ENCODE measurements around the gene MPZL1. TPM values are rescaled to one million over a fixed set of nuclear protein-coding genes. Genes with fewer than 3 reads are reported as not detected.

MPZL1 gene
- total and polyA plus RNA-seq, 2 of the 8 experiments (the other 6 are each of a cell fraction or from before 2014, with no cell fraction given): 37.8 to 120 TPM

GRCh38 chr1:167772436-167772835 lies 50.7 kb downstream of the MPZL1 start:
- Histone ChIP-seq H3K14ac (ENCODE audit: insufficient read length) (no peak overlapping the region), H3K56ac (replicated peaks; ENCODE audit: insufficient read length, low read depth, low read length) (no peak overlapping the region), H3K79me1 (ENCODE audit: low read depth, low read length) (no peaks in the 10 kb centered on the region), H2BK12ac (ENCODE audit: low read depth, low read length) (no peak overlapping the region), H2BK20ac (ENCODE audit: low read length) (no peak overlapping the region), H2BK5ac (ENCODE audit: low read depth, low read length) (no peak overlapping the region), H2AFZ (ENCODE audit: low read length) (no peak overlapping the region), H2BK120ac (replicated peaks; ENCODE audit: low read depth, low read length) (no peak overlapping the region), H2AK5ac (ENCODE audit: low read depth, low read length) (no peak overlapping the region), H3K4me2 (ENCODE audit: insufficient read depth in 1 of 2, low read depth in 2 of 2, low read length in 2 of 2) (no peak overlapping the region), H3K4me3 (ENCODE audit: extremely low read depth in 1 of 4, insufficient read depth in 2 of 4, low read depth in 3 of 4, low read length in 4 of 4) (no peak overlapping the region), H4K20me1 (replicated peaks in 1 of 2; ENCODE audit: control insufficient read depth in 1 of 2, insufficient read depth in 2 of 2, low read length in 2 of 2) (peaks cover 3 to 11% of the 10 kb centered on the region in 2 experiments), H3K23me2 (ENCODE audit: low read depth, low read length) (no peaks in the 10 kb centered on the region), H3K18ac (ENCODE audit: extremely low read depth, low read length) (no peak overlapping the region), H3K9me3 (ENCODE audit: insufficient read depth in 2 of 2, low read depth in 1 of 2, low read length in 1 of 2) (no peaks in the 10 kb centered on the region), H4K91ac (replicated peaks; ENCODE audit: insufficient read length, low read length) (no peak overlapping the region), H3K27ac (ENCODE audit: low read depth, low read length) (no peak overlapping the region), H2BK15ac (ENCODE audit: low read length) (no peak overlapping the region), H4K8ac (ENCODE audit: extremely low read depth, insufficient read depth, low read length) (no peak overlapping the region), H3K27me3 (replicated peaks in 1 of 4; ENCODE audit: control insufficient read depth in 3 of 4, extremely low read depth in 1 of 4, insufficient read depth in 3 of 4, low read length in 3 of 4) (peaks cover 0 to 3% (median 2%) of the 10 kb centered on the region in 4 experiments; a peak in 6 of 7 replicates), H3K9ac (replicated peaks in 1 of 4; ENCODE audit: extremely low read depth in 1 of 4, low read depth in 3 of 4, low read length in 3 of 4) (no peak overlapping the region), H3K4me1 (replicated peaks in 1 of 4; ENCODE audit: control insufficient read depth in 3 of 4, insufficient read depth in 4 of 4, low read length in 3 of 4) (no peaks in the 10 kb centered on the region), H3K23ac (ENCODE audit: insufficient read length) (no peak overlapping the region), H3K79me2 (ENCODE audit: control insufficient read depth in 1 of 2, insufficient read depth in 2 of 2, low read length in 2 of 2) (no peaks in the 10 kb centered on the region), H3K4ac (replicated peaks; ENCODE audit: insufficient read length, low read depth, low read length) (no peak overlapping the region), H4K5ac (ENCODE audit: insufficient read length, low read depth, low read length) (no peak overlapping the region), H3K36me3 (ENCODE audit: control insufficient read depth in 2 of 4, insufficient read depth in 4 of 4, low read length in 3 of 4) (peaks cover 5 to 60% (median 32%) of the 10 kb centered on the region in 4 experiments; a peak in 7 of 8 replicates)
- WGBS, 2 experiments (ENCODE audit: extremely low coverage in 1 of 2, insufficient coverage in 1 of 2, insufficient read length in 1 of 2, insufficient replicate concordance in 2 of 2, low coverage in 1 of 2, low lambda C conversion rate in 2 of 2, missing lambda C conversion rate in 1 of 2): 94% methylated on average over 4 of the region's 4 CpGs; no CpG with 5 or more reads in 1 of the 2 experiments
- ChIA-PET CTCF (ENCODE audit: partially characterized antibody) (no interaction called here), POLR2A (ENCODE audit: partially characterized antibody) (no interaction called here)
- FAIRE-seq: no peak
- DNase-seq (ENCODE audit: low read depth in 1 of 2, low spot score in 2 of 2): no peak
- TF ChIP-seq EZH2 (IDR thresholded peaks at IDR 0.05; ENCODE audit: low read depth, low read length, severe bottlenecking) (no peak), POLR2AphosphoS5 (IDR thresholded peaks at IDR 0.05; ENCODE audit: low read depth, low read length) (no peak), KDM5A (IDR thresholded peaks at IDR 0.05; ENCODE audit: low read length) (no peak), KDM4A (IDR thresholded peaks at IDR 0.05; ENCODE audit: low read depth, low read length, severe bottlenecking) (no peak), SUZ12 (IDR thresholded peaks at IDR 0.05; ENCODE audit: low read length) (no peak), NRF1 (IDR thresholded peaks at IDR 0.05; ENCODE audit: low read depth, low read length) (no peak), JUND (IDR thresholded peaks at IDR 0.05; ENCODE audit: low read length) (no peak), KDM1A (IDR thresholded peaks at IDR 0.05; ENCODE audit: borderline replicate concordance, low read length) (no peak), SIX5 (IDR thresholded peaks at IDR 0.05; ENCODE audit: low read depth, low read length) (no peak), EGR1 (IDR thresholded peaks at IDR 0.05; ENCODE audit: borderline replicate concordance, low read depth, low read length) (no peak), CHD2 (IDR thresholded peaks at IDR 0.05; ENCODE audit: low read length) (no peak), USF2 (IDR thresholded peaks at IDR 0.05; ENCODE audit: low read length) (no peak), YY1 (IDR thresholded peaks at IDR 0.05; ENCODE audit: low read depth, low read length) (no peak)
- TF ChIP-seq, protein P1, sequence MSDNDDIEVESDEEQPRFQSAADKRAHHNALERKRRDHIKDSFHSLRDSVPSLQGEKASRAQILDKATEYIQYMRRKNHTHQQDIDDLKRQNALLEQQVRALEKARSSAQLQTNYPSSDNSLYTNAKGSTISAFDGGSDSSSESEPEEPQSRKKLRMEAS (IDR thresholded peaks at IDR 0.05): no peak
